GM18870 (cell line): ENCODE measurements around the gene IGSF8.

Experiments used
- ATAC-seq: cut with Tn5 transposase; IDR thresholded peaks from one replicate; pipeline ENCODE4 v1.9.1; 2021; ENCODE audit warnings: moderate library complexity; ENCODE audit not compliant: unreplicated experiment

The IGSF8 gene

GRCh38 chr1:160043543-160043942 lies 54.9 kb downstream of the IGSF8 start:
- no peak for ATAC-seq
